Activated CD8-positive, alpha-beta memory T cell treated with anti-CD3 and anti-CD28 coated beads for 4 hours (primary cell): Measurements from ENCODE around the gene RASGRP4.

Experiments used
- DNase-seq, 2 donors: peaks; one replicate each; pipeline ENCODE4 v3.0.0-alpha.2; 2020; ENCODE audit warnings: low read depth in 2 of 2

RASGRP4 gene

DNA sequence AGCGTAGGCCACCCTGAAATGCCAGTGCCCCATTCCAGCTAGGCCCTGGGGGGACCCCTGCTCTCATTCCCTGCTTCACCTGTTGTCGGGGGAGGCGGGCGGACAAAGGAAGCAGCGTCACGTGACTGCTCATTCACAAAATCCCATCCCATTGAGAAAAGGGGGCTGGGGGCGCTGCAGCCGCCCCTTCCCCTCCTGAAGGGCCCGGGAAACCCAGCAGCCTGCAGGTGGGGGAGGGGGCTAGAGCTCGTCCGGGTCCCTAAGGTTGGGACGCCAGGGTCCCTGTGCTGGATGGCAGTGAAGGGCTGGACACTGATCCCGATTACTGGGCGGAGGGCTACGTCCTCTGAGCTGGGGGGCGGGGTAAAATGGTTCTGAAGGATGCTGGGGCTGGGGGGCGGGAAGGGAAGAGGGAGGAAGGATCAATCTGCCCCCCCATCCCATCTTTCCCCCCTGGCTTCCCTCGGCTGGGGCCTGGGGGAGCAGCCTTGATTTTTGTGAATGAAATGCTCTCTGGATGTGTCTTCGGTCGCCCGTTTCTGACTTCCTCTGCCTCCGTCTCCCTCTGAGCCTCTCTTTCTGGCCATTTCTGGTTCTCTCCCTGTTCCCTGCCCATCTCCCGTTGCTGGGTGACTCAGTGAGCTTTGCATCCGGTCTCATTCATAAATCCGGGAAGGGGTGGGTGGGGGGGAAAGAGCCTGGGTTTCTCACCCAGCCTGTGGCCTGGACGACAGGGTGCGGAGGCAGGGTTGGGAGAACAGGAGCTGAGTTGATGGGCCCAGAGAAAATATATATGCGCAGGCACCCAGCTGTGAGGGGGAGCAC is 36.7 kb downstream of the RASGRP4 start:
- DNase-seq: no peak

DNA sequence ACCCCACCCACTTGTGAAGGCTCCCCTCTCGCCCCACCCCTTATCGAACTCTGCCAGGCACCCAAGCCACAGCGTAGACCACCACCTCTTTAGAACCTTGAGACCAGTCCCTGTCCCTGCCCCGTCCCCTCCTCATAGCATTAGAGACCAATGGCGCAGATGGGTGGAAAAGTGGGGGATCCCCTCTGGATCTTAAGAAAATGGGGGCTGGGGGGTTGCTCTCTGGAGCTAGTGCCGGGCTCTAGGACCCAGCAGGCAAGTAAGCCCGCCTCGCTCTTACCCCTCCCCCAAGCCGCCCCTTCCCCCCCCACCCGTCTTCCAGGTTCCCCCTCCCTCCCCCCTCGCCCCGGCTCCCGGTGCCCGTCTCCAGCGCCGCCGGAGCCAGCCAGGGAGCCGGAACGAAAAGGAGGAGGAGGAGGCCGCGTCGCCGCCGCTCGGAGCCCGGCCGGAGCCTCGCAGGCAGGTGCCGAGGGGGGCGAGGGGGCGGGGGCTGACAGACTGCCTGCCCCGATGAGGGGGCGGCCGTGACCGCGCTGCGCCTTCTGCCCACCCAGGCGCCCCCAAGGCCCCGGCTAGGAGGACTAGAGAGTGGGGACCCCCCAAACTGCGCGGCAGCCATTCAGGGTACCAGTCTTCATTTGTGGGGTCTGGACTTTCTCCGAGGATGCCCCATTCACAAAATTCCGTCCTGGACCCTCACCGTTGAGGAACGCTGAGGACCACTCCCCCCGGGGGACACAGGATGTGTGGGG is 37.5 kb downstream of the RASGRP4 start, which contains the start of gene SPRED3:
TSS of gene SPRED3 (plus strand) at position 349 of the 752 bp plus-strand sequence. CDS start 1,606 bp downstream, outside the sequence.
- no peak for DNase-seq

DNA sequence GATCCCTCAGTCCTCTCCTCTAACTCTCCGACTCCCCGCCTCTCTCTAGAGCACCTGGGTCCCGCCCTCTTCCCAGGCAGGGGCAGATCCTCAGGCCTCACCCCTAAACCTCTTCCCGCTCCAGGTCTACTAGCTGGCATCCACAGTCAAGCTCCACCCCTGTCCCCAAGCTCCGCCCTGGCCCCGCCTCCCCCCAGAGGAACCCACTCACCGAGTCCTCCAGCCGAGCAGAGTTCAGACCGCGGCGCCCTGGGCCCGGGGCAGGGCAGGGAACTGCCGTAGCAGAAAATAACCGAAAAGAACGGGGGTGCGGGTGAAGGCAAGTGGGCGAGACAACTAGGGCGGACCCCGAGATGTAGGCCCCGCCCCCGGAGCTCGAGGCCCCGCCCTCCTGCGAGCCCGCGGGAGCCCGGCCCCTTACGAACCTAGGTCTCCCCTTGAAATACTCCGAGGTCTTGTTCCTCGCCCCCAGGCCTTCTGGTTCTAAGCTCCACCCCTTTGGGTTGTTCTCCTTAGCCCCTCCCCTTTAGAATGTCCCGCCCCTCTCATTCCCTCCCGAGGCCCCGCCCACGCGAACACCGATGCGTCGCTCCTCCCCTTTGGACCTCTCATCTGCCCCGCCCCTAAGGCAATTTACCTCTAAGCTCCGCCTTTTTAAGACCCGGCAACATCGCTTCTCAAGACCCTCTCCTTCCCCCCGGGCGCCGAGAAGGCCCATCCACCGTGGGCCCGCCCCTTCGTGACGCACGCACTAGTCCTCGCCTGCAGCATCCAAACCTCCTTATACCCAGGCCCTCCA is 38.3 kb downstream of the RASGRP4 start, which contains the start of gene GGN:
TSS of gene GGN (minus strand) at position 485 of the 799 bp plus-strand sequence. CDS start 773 bp downstream, outside the sequence.
- peak; percentile 27 to 60 for DNase-seq

DNA sequence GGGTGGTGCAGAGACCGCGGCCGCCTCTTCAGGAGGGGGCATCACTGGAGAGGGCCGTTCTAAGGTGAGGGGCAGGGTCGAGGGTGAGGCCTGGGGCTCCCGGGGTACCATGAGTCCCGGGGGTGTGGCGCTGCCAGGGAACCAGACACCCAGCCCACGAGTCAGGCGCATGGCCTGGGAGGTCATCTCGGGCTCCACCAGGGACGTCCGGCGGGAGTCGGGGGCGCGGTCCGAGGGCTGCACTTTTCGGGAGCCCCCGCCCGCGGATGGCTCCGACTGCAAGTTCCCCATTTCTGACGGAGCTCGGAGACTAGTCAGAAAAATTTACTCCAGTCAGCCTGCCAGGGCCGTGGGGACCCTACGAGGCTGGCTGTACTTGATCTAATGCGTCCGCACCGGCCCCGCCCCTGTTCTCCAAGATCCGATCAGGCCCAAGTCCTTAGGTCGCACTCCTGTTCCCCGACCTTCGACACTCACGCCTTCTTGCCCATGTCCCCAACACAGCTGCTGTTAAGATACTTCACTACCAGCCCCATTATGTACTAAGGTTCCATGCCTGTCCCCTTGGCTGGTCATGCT is 39.0 kb downstream of the RASGRP4 start:
- DNase-seq: no peak

DNA sequence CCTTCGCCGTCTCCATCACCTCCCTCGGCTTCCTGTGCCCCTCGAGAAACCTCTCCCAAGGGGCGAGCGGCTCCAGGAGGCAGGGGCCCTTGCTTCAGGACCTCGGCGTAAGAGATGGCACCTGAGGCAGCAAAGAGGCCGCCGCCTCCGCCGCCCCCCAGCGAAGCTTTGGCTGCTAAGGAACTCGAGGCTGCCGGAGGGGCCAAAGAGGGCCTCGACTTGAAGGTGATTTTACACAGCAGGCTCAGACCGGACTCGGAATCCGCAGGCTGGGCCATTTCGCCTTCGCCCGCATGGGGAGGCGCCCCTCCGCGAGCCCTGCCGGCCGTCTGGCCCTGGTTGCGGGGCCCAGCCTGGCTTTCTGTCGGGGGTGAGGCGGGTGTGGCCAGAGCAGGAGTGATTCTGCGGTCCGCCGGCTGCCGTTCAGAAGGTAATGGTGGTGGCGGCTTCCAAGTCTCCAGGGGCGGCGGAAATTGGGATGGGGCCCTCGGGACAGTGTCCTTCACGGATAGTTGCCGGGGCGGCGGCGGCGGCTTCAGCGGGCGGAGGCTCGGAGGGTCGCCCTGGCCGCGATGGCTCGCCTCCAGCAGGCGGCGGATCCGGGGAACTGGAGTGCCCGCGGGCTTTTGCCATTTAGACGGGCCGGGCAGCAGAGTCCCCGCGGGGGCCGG is 39.6 kb downstream of the RASGRP4 start:
- DNase-seq: no peak

DNA sequence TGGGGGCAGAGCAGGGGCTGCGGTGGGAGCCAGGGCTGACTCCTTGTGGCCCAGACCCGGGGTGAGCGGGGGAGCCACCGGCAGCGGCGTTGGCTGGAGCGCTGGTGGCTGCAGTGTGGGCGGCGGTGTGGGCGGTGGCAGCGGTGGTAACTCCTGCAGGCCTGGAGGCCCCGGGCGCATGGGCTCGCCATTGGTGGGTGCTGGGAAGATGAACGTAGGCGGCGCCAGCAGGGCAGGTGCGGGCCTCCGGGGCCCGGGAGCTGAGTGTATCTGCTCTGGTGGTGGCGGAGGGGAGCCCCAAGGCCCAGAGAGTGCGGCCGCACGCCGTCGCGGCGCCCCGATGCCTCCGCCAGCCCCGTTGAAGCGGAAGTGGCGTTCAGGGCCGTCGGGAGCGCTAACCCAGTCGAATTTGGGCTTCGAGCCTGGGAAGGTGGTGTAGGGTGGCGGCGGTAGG is 40.2 kb downstream of the RASGRP4 start:
- no peak for DNase-seq

DNA sequence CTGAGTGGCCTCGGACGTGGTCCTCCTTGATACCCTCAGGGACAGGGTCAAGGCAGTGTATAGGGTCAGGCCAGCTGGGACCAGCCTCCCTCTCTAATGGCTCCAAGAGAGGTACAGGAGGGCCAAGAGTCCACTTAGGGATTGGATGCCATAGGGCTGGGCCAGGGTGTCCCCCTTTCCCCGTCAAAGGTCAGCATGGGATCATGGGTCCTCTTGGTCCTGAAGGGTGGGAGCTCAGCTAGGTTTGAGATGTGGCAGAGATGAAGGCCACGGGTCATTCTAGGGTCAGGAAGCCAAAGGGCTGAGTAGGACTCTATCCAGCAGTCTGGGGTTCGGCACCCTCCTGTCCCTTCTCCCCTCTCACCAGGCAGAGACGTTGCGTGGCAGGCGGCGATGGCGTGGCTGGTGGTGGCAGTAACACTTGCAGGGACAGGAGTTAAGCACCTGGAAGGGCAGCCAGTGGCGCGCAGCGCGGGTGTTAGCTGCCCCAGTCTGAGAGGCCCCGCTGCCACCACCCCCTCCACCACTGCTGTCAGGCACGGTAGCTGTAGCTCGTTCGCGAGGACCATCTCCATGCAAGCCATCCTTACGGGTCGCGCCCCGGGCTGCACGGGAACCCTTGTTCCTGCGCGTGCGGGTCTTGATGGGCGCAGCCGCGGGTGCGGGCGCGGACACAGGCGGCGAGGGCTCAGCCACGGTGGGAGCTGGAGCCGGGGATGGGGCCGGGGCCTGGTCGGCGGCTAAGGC is 40.8 kb downstream of the RASGRP4 start:
- DNase-seq: no peak

DNA sequence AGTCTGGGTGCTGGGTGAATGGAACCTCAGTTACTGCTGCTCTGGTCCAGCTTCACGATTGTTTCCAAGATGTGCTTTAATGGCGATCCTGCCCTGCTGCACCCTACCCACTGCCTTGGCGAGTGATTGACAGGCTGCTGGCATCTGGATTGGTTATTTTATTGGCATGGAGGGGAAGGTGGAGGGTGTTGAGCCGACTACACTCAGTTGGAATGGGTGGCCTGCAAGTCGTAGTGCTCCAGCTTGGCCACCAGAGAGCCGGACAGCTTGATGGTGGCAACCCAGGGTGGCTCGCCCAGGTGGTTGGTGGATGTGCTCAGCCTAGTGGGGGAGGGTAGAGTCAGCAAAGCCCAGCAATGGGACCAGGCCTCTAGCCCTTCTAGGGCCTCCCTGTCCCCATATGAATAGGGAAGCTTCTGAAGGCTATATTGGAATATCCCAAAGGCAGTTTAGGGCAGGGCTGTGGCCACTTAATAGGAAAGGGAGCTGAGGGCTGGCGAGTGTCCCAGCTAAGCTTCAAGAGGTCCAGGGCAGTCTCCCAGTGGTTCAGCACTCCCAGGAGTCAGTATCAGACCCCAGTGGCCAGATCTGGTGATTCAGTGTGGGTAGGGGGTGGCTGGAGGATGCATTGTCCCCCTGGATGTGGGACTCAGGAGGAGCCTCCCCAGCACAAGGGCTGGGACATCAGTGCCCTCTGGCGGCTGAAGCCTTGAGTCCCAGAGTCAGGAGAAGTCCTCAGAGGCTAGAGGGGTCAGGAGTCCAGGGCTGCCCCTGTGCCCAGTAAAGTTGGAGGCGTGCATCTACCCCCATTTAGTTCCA is 41.6 kb downstream of the RASGRP4 start:
- no peak for DNase-seq

DNA sequence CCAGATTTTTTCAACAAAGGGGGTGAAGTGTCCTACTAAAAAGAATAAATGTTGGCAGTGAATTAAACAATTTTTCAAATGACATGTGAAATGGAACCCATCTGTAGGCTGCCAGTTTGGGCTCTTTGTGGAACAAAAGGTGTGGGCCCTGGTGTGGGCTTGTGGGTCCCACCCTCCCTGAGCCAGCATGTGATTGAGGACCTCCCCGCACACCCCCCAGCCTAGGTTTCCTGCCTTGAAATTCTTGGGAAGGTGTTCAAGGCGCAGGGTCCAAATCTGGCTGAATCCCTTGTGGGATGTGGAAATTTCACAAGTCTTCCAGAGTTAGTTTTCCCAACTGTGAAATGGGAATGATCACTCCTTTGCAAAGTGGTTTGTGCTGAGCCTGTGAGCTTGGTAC is 42.3 kb downstream of the RASGRP4 start:
- DNase-seq: no peak

DNA sequence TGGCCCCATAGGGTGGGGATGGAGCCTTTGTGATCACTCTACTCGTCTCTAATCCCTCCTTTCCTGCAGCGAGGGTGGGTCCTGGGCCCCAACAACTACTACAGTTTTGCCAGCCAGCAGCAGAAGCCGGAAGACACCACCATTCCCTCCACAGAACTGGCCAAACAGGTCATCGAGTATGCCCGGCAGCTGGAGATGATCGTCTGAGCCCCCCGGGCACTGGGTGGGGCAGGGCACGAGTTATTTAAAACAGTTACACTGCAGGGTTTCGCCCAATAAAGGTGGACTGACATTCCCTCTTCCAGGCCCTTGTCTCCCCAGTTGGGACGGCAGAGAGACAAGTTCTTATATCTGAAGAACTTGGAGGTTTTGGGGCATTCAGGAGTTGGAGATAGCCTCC is 42.8 kb downstream of the RASGRP4 start:
- no peak for DNase-seq

DNA sequence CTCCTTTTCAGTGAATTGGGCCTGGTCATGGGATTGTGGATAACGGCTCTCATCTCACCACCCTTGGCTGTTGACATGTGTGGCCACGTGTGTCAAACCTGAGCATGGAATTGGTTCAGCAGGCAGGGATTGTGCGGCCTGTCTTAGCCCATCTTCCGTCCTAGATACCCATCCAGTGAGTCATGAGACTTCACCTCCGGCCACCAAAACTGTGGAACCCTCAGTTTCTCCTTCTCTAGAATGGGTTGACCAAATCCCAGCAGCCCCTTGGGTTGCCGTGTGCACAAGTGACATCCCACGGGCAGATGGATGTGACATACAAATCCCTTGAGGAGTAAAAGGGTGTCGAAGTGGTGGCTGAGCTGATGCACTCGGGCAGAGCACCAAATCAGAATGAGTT is 44.9 kb downstream of the RASGRP4 start:
- DNase-seq: no peak

DNA sequence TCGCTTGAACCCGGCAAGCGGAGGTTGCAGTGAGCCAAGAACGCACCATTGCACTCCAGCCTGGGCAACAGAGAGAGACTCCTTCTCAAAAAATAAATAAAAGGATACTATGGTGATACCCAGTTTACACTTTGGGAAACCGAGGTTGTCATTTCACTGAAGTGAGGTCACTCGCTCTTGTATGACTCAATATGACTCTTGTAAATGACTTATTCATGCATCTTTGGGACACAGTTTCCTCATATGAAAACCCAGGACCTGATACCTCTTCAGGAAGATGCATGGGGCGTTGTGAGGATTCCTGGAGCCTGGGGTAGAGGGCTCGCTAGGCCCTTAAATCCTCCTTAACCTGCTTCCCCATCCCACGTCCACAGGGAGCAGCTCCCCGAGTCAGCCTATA is 47.2 kb downstream of the RASGRP4 start:
- no peak for DNase-seq

DNA sequence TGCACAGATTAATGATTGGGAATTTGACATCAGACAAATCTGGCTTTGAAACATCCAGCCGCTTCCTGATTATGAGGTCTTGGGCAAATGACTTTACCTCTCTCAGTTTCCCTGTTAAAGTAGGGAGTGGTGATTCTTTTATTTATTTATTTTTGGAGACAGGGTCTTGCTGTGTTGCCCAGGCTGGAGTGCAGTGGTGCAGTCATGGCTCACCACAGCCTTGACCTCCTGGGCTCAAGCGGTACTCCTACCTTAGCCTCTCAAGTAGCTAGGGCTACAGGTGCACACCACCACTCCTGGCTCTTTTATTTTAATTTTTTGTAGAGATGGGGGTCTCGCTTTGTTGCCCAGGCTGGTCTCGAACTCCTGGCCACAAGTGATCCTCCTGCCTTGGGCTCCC is 49.0 kb downstream of the RASGRP4 start:
- DNase-seq: no peak

DNA sequence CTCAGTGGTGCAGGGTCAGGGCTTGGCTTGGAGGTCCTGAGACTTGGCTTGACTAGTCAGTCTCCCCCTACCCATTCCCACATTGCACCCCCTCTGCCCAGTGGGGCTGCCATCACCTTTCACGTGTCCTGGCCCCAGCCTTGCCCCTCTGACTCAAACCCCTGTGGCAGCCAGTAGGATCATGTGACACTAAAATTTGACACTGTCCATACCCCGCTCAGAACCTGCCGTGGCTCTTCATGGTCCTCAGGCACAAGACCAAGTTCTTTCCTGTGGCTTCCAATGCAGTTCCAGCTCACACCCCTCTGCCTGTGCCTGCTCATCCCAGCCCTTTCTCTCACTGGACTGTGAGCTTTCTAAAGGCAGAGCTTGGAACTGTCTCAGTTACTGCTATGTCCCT is 49.4 kb downstream of the RASGRP4 start:
- no peak for DNase-seq

DNA sequence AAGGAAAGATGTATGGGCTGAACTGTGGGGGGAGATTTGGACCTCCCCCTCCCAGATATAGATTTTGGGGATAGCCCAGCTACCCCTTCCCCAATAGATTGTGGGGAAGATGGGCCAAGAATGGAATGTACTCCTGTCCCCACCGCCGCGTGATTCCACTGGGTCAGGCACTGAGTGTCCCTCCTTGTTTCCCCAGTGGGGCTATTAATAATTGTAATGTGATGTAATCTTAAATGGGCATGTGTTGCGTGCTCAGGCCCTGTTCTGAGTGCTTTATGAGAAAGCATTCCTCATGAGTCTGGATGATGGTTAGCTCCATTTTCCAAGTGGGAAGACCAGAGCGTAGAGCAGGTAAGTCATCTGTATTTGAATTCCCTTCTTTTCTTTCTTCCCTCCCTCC is 50.3 kb downstream of the RASGRP4 start:
- no peak for DNase-seq

DNA sequence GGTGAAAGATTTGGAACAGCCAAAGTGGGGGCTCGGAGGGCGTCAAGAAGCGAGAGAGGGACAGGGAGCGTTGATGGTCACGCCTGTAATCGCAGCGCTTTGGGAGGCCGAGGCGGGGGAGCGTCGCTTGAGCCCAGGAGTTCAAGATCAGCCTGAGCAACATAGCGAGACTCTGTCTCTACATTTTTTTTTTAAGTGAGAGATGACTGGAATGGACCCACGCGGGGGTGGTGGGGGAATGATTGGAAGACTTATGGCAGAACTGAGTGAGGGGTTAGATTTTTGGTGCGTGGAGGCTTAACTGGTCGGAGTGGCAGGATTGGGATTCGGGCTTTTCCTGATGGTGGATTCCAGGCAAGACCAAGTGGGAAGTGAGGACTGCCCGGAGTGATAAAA is 50.9 kb downstream of the RASGRP4 start:
- no peak for DNase-seq

DNA sequence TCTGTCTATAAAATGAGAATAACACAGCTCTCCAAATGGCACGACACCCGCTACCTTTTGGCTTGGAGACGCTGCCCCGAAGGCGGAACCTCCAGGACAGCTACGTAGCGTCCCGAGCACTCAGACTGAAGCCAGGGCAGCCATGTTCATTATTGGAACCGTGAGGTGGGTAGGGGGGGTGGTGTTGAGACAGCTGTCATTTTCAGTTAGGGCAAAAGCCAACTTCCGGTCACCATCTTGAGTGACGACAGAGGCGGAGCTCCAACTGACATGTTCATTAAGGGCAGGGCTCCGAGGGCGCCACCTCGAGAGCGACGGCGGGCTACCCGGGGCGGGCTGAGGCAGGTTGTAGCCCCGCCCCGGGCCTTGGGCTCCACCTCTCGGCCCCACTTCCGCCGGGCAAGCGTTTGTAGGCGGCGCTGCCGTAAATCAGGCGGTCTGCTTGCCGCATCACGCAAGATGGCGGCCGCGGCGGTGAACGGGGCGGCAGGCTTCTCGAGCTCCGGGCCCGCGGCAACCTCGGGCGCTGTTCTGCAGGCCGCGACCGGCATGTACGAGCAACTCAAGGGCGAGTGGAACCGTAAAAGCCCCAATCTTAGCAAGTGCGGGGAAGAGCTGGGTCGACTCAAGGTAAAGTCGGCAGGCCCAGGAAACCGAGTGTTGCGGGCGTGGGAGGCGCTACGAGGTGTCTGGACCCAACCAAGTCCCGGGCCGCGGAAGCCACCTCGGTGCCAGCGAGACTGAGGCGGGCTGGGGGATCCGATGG is 51.5 kb downstream of the RASGRP4 start, which contains the start of gene PSMD8:
TSS of gene PSMD8 (plus strand) at position 240 of the 766 bp plus-strand sequence. CDS start at position 271, 31 bp downstream.
- peak; percentile 95 to 97 for DNase-seq

DNA sequence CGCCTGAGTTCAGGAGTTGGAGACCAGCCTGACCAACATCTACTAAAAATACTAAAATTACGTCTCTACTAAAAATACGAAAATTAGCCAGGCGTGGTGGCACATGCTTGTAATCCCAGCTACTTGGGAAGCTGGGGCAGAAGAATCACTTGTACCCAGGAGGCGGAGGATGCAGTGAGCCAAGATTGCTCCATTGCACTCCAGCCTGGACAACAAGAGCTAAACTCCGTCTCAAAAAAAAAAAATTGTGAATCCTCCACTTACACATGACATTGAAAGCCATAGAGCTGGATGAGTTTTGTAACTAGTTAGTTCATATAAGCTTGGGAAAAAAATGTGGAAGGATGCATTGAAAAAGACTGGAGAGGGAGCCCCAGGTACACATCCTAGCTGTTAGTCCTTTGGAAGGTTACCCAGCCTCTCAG is 52.1 kb downstream of the RASGRP4 start:
- DNase-seq: no peak
